Type B pancreatic cell (in vitro differentiated cells): ENCODE data around the gene CDC14A. TPM values are rescaled to one million over a fixed set of nuclear protein-coding genes. Genes with fewer than 3 reads are reported as not detected.

Experiments used
- DNase-seq: peaks from one replicate; pipeline ENCODE4 v3.0.0; 2021; ENCODE audit warnings: mixed read lengths; ENCODE audit not compliant: unreplicated experiment; ENCODE audit errors: extremely low spot score
- H3K27ac Mint-ChIP-seq: 2 replicates; pipeline ENCODE4 v1.8.0; 2021; ENCODE audit warnings: mild to moderate bottlenecking, mixed read lengths
- H3K27me3 Mint-ChIP-seq: 2 replicates; pipeline ENCODE4 v1.8.0; 2021; ENCODE audit warnings: mixed read lengths
- H3K36me3 Mint-ChIP-seq: 2 replicates; pipeline ENCODE4 v1.8.0; 2021; ENCODE audit warnings: mixed read lengths
- H3K4me1 Mint-ChIP-seq: one replicate; pipeline ENCODE4 v1.8.0; 2021; ENCODE audit warnings: mixed read lengths; ENCODE audit not compliant: unreplicated experiment
- H3K4me3 Mint-ChIP-seq: 2 replicates; pipeline ENCODE4 v1.8.0; 2021; ENCODE audit warnings: mild to moderate bottlenecking, mixed read lengths
- H3K9me3 Mint-ChIP-seq: 2 replicates; pipeline ENCODE4 v1.8.0; 2021; ENCODE audit warnings: mixed read lengths
- total RNA-seq: library from RNA; stranded (reverse); gene quantifications from 2 replicates; pipeline ENCODE4 v1.2.1, GENCODE V29; 2021; ENCODE audit warnings: low replicate concordance
- TF ChIP-seq, protein P1 (sequence below): fragments of 200-600 bp; sonication (generic); conservative IDR thresholded peaks from 2 replicates; pipeline ENCODE4 v1.5.0; 2021; ENCODE audit warnings: antibody characterized with exemption, mild to moderate bottlenecking

The CDC14A gene
- total RNA-seq, 1 donor from 2014 or later, result 11.4 TPM

DNA sequence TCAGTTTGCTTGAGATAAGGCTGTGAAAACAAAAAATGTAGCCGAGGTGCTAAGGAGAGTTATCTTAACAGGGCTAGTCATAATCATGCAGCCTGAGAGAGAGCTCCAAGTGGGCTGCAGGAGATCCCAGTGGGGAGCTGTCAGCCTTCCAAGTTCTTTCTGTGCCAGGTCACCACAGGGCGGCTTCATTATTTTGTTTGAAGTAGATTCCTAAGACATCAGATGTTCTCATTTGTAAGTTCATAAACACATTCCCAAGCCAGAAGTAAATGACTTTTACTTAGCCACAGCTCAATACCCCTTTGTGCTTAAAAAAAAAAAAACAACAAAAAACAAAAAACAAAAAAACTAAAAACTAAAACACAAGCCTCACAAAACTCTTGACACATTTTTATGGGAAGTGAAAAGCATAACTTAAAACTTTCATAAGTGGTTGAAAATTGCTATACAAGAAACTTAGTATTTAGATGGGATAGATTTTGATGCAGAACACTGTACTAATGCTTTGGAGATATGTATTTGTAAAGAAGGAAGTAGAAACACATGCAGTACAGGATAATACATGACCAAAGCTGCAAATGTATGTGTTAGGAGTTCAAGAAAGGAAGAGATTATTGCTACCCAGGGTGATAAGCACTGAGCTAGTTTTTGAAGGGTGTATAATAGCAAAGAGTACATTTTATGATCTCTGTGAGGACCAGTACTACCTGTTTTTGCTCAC, 8.6 kb downstream of the CDC14A start:
- TF ChIP-seq, protein P1, sequence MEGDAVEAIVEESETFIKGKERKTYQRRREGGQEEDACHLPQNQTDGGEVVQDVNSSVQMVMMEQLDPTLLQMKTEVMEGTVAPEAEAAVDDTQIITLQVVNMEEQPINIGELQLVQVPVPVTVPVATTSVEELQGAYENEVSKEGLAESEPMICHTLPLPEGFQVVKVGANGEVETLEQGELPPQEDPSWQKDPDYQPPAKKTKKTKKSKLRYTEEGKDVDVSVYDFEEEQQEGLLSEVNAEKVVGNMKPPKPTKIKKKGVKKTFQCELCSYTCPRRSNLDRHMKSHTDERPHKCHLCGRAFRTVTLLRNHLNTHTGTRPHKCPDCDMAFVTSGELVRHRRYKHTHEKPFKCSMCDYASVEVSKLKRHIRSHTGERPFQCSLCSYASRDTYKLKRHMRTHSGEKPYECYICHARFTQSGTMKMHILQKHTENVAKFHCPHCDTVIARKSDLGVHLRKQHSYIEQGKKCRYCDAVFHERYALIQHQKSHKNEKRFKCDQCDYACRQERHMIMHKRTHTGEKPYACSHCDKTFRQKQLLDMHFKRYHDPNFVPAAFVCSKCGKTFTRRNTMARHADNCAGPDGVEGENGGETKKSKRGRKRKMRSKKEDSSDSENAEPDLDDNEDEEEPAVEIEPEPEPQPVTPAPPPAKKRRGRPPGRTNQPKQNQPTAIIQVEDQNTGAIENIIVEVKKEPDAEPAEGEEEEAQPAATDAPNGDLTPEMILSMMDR, result no peak
- DNase-seq, result no peak
- Mint-ChIP-seq H3K27me3 (no peaks in the 10 kb centered on the region), H3K36me3 (peaks cover 26% of the 10 kb centered on the region), H3K4me1 (peaks cover 42% of the 10 kb centered on the region), H3K27ac (no peak overlapping the region), H3K4me3 (peak overlapping the region; percentile 11), H3K9me3 (no peaks in the 10 kb centered on the region)

DNA sequence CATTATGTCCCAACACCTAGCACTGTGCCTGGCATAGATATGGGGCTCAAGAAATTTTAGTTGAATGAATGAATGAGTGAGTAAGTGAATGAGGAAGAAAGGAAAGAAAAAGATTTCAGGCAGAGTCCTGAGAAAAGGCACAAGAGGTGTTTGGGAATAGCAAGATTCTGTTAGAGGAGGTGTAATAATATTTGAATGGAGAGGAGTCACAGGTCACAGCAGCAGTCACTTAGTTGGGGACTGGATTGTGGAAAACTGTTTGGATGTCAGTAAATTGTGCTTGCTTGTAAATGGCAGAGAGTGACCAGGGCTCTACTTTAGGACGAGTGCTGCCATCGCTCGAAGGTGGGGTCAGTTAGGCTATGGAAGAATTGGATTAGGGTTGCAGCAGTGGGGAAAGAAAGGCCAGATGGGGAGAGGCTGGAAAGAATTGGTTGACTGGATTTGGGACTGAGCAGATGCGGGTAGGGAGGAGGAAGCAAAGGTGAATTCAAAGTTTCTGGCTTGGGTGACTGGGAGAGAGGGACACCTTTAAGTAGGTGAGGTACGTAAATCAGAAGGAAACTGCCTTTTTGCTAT, 9.3 kb downstream of the CDC14A start:
- no peak for DNase-seq
- TF ChIP-seq, protein P1, result no peak
- H3K9me3 Mint-ChIP-seq, result no peaks in the 10 kb centered on the region
- no peaks in the 10 kb centered on the region for H3K27me3 Mint-ChIP-seq
- H3K36me3 Mint-ChIP-seq, result peaks cover 22% of the 10 kb centered on the region
- no peak overlapping the region for H3K27ac Mint-ChIP-seq
- H3K4me3 Mint-ChIP-seq, result no peak overlapping the region
- peaks cover 38% of the 10 kb centered on the region for H3K4me1 Mint-ChIP-seq

DNA sequence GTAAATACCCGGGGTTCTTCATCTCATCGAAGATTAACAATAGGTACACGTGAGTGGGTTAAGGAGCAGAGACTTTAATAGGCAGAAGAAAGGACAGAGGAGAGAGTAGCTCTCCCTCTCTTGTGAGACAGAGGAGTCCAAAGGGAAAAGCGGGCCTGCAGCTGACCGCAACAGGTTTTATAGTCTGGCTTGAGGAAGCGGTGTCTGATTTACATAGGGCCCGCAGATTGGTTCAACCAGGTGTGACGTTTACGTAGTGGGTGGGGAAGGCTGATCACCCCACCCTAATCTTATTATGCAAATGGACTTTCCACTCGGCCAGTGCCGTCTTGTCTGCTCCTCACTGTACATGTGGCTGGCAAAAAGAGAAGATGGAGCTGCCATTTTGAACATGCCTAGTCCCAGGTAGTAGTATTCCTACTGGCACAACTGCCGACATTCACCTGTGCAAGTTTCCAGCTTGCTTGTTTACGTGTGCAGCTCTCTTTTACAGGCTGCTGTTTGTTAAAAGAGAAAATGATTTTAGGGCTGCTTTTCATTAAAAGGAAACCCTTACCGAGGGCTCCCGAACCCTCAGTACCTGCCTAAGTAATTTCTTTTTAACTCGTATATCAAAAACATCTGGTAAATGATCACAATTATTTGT, 10.6 kb downstream of the CDC14A start:
- no peak overlapping the region for H3K4me3 Mint-ChIP-seq
- DNase-seq, result no peak
- no peaks in the 10 kb centered on the region for H3K9me3 Mint-ChIP-seq
- no peak overlapping the region for H3K27ac Mint-ChIP-seq
- no peaks in the 10 kb centered on the region for H3K27me3 Mint-ChIP-seq
- peaks cover 30% of the 10 kb centered on the region for H3K4me1 Mint-ChIP-seq
- H3K36me3 Mint-ChIP-seq, result peaks cover 22% of the 10 kb centered on the region
- TF ChIP-seq, protein P1, result no peak

DNA sequence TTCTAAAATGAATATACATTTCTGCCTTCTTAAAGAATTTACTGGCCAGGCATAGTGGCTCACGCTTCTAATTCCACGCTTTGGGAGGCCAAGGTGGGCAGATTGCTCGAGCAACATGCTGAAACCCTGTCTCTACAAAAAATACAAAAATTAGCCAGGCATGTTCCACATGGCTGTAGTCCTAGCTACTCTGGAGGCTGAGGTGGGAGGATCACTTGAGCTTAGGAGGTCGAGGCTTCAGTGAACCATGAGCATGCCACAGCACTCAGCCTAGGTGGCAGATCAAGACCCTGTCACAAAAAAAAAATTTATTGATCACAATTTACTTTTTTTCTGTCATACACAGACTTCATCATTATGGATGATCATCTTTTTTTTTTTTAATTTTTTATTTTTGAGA, 11.5 kb downstream of the CDC14A start:
- peaks cover 25% of the 10 kb centered on the region for H3K4me1 Mint-ChIP-seq
- no peaks in the 10 kb centered on the region for H3K9me3 Mint-ChIP-seq
- no peak overlapping the region for H3K27ac Mint-ChIP-seq
- no peak overlapping the region for H3K4me3 Mint-ChIP-seq
- TF ChIP-seq, protein P1, result no peak
- H3K36me3 Mint-ChIP-seq, result peaks cover 30% of the 10 kb centered on the region
- no peak for DNase-seq
- H3K27me3 Mint-ChIP-seq, result no peaks in the 10 kb centered on the region

DNA sequence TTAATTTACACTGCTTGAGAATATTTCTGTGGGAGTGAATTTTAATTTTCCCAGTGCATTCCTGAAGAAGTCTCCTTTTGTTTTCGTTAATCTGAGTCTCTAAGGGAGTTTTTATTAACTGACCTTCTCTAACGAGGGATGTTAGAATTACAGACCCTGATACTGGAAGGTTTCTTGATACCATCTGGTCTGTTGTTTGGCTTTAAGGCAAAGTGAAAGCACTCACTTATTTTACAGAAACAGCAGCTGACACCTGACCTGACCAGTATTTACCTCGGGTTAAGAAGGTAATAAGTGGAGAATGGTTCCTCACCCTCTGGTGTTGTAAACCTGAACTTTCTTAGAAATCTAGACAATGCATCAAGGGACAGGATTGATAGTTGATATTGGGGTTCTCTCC, 12.4 kb downstream of the CDC14A start:
- H3K36me3 Mint-ChIP-seq, result peaks cover 35% of the 10 kb centered on the region
- TF ChIP-seq, protein P1, result no peak
- H3K27ac Mint-ChIP-seq, result peak overlapping the region; percentile 5
- H3K9me3 Mint-ChIP-seq, result no peaks in the 10 kb centered on the region
- no peaks in the 10 kb centered on the region for H3K27me3 Mint-ChIP-seq
- peaks cover 25% of the 10 kb centered on the region for H3K4me1 Mint-ChIP-seq
- H3K4me3 Mint-ChIP-seq, result peak overlapping the region; percentile 7
- no peak for DNase-seq
